ENCODE data around the gene ICE1.
"Not testable (repeated sequence)": the region's sequence is repeated elsewhere in the genome, so short reads cannot be mapped to it uniquely, and the experiment has no call there.

The ICE1 gene

DNA sequence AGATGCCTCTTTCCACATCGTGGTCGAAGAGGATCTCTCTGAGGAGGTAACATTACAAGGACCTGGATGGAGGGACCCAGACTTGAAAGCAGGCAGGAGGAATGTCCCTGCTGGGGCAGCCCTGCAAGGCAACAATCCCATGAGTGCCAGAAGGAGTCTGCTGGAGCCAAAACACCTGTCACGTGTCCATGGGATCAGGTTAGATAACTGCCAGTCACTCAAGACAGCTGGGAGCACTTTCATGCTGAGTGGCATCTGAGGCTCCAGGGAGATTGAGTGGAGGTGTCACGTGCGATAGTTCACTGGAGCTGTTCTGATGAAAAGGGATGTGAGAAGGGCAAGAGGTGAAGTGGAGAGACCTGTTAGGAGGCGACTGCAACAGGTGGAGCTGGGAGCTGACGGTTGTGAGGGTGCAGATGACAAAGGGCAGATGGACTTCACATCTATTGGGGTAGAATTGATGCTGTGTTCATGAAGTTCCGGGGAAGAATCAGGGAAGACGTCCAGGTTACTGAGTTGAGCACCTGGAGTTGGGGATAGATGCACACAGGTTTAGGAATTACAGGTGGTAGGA lies 68.4 kb downstream of the ICE1 start:
- no peak overlapping the region for H3K4me3 ChIP-seq (ENCODE audit: low read depth, low read length)
- TF ChIP-seq, protein P1, sequence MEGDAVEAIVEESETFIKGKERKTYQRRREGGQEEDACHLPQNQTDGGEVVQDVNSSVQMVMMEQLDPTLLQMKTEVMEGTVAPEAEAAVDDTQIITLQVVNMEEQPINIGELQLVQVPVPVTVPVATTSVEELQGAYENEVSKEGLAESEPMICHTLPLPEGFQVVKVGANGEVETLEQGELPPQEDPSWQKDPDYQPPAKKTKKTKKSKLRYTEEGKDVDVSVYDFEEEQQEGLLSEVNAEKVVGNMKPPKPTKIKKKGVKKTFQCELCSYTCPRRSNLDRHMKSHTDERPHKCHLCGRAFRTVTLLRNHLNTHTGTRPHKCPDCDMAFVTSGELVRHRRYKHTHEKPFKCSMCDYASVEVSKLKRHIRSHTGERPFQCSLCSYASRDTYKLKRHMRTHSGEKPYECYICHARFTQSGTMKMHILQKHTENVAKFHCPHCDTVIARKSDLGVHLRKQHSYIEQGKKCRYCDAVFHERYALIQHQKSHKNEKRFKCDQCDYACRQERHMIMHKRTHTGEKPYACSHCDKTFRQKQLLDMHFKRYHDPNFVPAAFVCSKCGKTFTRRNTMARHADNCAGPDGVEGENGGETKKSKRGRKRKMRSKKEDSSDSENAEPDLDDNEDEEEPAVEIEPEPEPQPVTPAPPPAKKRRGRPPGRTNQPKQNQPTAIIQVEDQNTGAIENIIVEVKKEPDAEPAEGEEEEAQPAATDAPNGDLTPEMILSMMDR (IDR thresholded peaks at IDR 0.05; ENCODE audit: borderline replicate concordance, insufficient read depth, low read depth, low read length): no peak

DNA sequence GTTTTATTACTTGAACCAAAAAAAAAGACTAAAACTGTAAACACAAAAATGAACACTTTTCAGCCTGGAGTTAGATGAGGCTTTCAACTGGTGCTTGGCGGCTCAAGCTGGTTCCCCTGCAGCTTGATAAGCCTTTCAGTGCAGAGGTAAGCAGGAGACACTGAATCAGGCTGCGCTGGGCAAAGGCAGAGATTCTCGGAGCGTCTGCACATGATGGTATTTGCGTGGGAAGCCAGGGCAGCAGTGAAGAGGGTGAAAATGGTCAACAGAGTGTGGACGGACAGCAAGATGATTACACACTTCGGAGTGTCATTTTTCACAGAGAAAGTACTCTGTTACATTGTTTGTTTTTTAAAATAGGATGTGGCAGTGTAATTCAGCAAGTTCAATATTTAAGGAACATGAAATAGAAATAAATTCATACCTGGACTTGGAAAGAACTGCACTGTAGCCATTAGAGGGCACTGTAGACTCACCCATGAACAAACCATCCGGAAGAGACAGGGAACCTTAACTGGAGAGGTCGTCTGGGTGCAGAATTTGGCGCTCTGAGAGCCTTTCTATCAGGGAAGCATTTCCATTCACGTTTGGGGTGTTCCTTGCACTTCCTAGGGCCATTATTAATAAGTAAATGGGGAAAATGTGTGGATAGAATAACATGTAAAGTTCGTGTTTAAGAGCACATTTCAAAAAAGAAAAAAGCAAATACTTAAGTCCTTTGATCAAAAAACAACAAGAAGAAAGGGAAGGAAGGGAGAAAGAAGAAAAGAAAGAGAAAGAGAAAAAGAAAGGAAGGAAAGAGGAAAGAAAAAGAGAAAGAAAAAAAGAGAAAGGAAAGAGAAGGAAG lies 69.8 kb downstream of the ICE1 start:
- TF ChIP-seq, protein P1 (IDR thresholded peaks at IDR 0.05; ENCODE audit: borderline replicate concordance, insufficient read depth, low read depth, low read length): peak; percentile 58; the same call in 1 of the 2 replicates
- H3K4me3 ChIP-seq (ENCODE audit: low read depth, low read length): no peak overlapping the region

DNA sequence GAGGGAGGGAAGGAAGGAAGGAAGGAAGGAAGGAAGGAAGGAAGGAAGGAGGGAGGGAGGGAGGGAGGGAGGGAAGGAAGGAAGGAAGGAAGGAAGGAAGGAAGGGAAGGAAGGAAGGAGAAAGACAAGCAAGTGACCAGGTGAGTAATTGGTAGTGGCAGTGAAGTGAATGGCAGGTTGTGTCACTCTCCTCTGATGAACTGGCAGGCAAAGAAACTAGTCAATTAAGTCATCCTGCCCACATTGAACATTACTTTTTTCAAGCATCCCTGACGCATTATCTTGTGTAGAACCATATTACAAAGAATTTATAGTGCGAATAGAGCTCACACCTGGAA lies 70.4 kb downstream of the ICE1 start:
- H3K4me3 ChIP-seq (ENCODE audit: low read depth, low read length): not testable (repeated sequence)

DNA sequence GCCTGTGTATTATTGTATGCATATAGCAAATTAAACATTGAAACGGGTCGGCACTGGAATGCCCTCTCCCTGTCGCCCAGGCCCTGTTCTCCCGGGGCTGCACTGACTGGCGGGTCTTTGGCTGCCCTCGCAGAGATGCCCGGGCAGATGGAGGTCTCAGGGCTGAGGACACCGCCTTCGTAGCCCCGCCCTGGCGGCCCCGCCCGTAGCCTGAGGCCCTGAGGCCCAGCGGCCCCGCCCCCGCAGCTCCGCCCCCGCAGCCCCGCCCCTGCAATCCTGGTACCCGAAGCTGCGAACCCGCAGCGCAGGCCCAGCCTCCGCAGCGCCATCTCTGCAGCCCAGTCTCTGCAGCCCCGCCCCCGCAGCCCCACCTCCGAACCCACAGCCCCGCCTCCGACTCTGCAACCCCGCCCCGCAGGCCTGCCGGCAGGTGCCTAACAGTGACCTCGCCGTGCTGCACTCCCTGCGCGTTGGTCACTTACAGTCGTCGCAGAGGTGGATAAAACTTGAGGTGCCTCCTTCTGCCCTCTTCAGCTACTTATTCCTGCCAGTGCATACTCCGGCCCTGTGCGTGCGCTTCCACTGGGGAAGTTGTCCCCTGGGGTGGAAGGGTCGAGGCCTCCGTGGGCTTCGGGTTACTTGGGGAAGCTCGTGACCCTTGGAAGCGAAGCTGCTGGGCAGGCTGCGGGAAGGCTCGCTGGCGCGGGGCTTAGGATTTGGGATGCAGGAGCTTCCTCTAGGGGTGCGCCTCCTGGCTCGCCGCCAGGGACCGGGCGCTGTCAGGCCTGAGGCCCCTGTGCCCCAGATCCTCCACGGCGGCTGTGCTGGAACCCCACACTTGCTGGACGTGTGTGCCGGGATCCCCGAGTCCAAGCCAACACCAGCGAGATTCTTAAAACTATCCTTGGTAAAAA lies 72.3 kb downstream of the ICE1 start:
- TF ChIP-seq, protein P1 (IDR thresholded peaks at IDR 0.05; ENCODE audit: borderline replicate concordance, insufficient read depth, low read depth, low read length): no peak
- no peak overlapping the region for H3K4me3 ChIP-seq (ENCODE audit: low read depth, low read length)

DNA sequence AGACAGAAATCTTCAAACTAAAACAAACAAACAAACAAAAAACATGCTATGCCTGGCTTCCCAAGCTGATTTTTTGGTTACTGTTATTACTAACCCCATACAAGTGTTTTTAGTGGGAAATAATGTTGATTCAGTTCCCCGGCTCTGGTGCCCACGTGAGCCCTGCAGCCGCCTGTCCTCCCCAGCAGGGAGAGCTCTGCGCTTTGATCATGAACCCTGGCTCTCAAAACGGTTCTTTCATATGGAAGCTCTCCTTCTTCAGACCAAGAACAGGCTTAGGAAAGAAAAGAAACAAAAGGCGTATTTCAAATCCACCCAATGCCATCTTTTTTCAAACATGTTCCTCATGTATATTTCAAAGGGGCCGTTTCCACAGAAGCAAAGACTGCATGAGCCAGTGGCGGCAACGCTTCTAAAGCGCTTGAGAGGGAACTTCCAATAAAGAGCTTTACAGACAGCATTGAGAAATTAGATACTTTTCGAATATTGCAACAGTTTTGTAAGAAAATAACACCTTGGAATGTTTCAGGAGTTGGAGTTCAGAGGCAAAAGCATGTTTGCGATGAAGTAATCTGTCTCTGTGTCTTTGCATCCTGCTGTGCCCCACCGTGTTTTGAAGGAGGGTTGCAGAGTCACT lies 74.8 kb downstream of the ICE1 start:
- TF ChIP-seq, protein P1 (IDR thresholded peaks at IDR 0.05; ENCODE audit: borderline replicate concordance, insufficient read depth, low read depth, low read length): peak; percentile 68

DNA sequence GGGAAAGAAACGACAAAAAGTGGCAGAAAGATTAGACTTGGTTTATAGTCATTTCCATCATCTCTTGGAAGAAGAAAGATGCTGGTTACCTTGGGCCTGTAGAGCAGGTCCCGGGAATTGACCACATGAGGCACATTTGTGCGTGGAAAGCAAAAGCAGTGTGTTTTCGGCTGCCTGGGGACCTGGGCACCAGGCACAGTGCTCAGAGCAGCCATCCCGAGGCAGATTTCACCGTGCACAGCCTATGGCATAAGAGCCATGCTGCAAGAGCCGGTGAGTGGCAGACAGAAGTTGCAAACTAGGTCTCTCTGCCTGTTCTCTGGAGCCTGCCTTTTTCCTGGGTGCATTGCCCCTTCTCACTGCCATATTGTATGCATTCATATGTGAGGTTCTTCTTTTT lies 77.0 kb downstream of the ICE1 start:
- TF ChIP-seq, protein P1 (IDR thresholded peaks at IDR 0.05; ENCODE audit: borderline replicate concordance, insufficient read depth, low read depth, low read length): no peak
- no peak overlapping the region for H3K4me3 ChIP-seq (ENCODE audit: low read depth, low read length)

More for the DNA sequence above, 74.8 kb downstream of the ICE1 start:
- H3K4me3 ChIP-seq (ENCODE audit: low read depth, low read length): no peak overlapping the region

DNA sequence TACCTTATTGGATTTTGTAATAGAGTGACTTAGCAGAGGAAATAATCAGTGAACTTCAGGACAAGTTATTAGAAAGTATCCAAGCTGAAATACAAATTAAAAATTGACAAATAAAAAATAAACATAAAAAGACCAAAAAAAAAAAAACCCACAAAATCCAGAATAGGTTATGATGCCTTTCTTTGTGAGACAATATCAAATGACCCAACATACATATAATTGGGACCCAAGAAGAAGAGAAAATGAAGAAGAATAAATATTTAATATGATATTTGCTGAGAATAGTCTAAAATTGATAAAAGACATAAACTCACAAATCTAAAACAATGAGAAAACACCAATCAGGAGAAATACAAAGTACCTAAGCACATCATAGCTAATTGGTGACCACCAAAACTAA lies 81.8 kb downstream of the ICE1 start:
- no peak overlapping the region for H3K4me3 ChIP-seq (ENCODE audit: low read depth, low read length)
- TF ChIP-seq, protein P1 (IDR thresholded peaks at IDR 0.05; ENCODE audit: borderline replicate concordance, insufficient read depth, low read depth, low read length): no peak

Measured in GM12875 (cell line).